Karpas-422 (cell line): Measurements from ENCODE around the gene NCOA5. TPM values are rescaled to one million over a fixed set of nuclear protein-coding genes. Genes with fewer than 3 reads are reported as not detected.

Source experiments
- DNase-seq: peaks from one replicate; pipeline ENCODE4 v3.0.0-alpha.2; 2015
- H2AFZ ChIP-seq: fragments of 200-600 bp; sonication (generic); 2 replicates; pipeline ENCODE4 v1.6.1; 2014; ENCODE audit warnings: antibody characterized with exemption, low read length, mixed read lengths
- H3K27ac ChIP-seq: fragments of 200-600 bp; sonication (generic); 2 replicates; pipeline ENCODE4 v1.5.1; 2014; ENCODE audit warnings: mild to moderate bottlenecking, low read length, moderate library complexity
- H3K27me3 ChIP-seq: fragments of 200-600 bp; sonication (generic); 2 replicates; pipeline ENCODE4 v1.6.1; 2014; ENCODE audit warnings: low read length, mixed read lengths
- H3K36me3 ChIP-seq: fragments of 200-600 bp; sonication (generic); 2 replicates; pipeline ENCODE4 v1.6.1; 2014; ENCODE audit warnings: low read length, mixed read lengths; ENCODE audit not compliant: insufficient read depth
- H3K4me1 ChIP-seq: fragments of 200-600 bp; sonication (generic); 2 replicates; pipeline ENCODE4 v1.6.1; 2014; ENCODE audit warnings: mild to moderate bottlenecking, low read length, mixed read lengths
- H3K4me2 ChIP-seq: fragments of 200-600 bp; sonication (generic); 2 replicates; pipeline ENCODE4 v1.6.1; 2014; ENCODE audit warnings: low read length, low read depth, mild to moderate bottlenecking; ENCODE audit not compliant: poor library complexity, severe bottlenecking
- H3K4me3 ChIP-seq: fragments of 200-600 bp; sonication (generic); 2 replicates; pipeline ENCODE4 v1.5.1; 2014; ENCODE audit warnings: mild to moderate bottlenecking, antibody characterized with exemption, low read length, mixed read lengths
- H3K79me2 ChIP-seq: fragments of 200-600 bp; sonication (generic); 2 replicates; pipeline ENCODE4 v1.6.1; 2014; ENCODE audit warnings: mild to moderate bottlenecking, low read length, mixed read lengths
- H3K9ac ChIP-seq: fragments of 200-600 bp; sonication (generic); 2 replicates; pipeline ENCODE4 v1.6.0; 2014; ENCODE audit warnings: low read length
- H3K9me2 ChIP-seq: fragments of 200-600 bp; sonication (generic), shearing (Covaris generic); replicated peaks from 2 replicates; pipeline ENCODE4 v1.6.0; 2014; ENCODE audit warnings: mild to moderate bottlenecking, low read length, moderate library complexity; ENCODE audit not compliant: insufficient read depth
- H3K9me3 ChIP-seq: fragments of 300-700, 200-600 bp; sonication (generic); 2 replicates; pipeline ENCODE4 v1.6.1; 2014; ENCODE audit warnings: low read length, mixed read lengths
- H4K20me1 ChIP-seq: fragments of 200-600 bp; sonication (generic); 2 replicates; pipeline ENCODE4 v1.6.1; 2014; ENCODE audit warnings: mild to moderate bottlenecking, antibody characterized with exemption, low read length, low read depth; ENCODE audit not compliant: insufficient read depth
- total RNA-seq: library from RNA; depleted of rRNA; stranded (reverse); fragments of >200 nt; shearing (Covaris generic); gene quantifications from 2 replicates; pipeline ENCODE4 v1.2.3, GENCODE V29; 2014; ENCODE audit warnings: low replicate concordance; rRNA removed

NCOA5 gene
- total RNA-seq, result 20.4 and 32.8 TPM in 2 replicates

GRCh38 chr20:46089417-46090388, at the start of gene NCOA5:
NCOA5 (minus strand) TSS chr20:46089962; CDS start chr20:46079424, 10,538 bp downstream.
- H3K9ac ChIP-seq, result peak within 1 kb of the TSS; percentile 98
- no peaks in the 10 kb centered on the region for H3K27me3 ChIP-seq
- H3K36me3 ChIP-seq, result no peaks in the 10 kb centered on the region
- peak within 1 kb of the TSS; percentile 59 for H3K27ac ChIP-seq
- DNase-seq, result peak; percentile 98
- H3K4me2 ChIP-seq, result peak within 1 kb of the TSS; percentile 97
- peaks cover 49% of the 10 kb centered on the region for H3K79me2 ChIP-seq
- peaks cover 32% of the 10 kb centered on the region for H4K20me1 ChIP-seq
- H2AFZ ChIP-seq, result peak within 1 kb of the TSS; percentile 37; the same call in 1 of the 2 replicates
- peak within 1 kb of the TSS; percentile 96 for H3K4me3 ChIP-seq
- H3K4me1 ChIP-seq, result peaks cover 47% of the 10 kb centered on the region
- H3K9me2 ChIP-seq, result no peaks in the 10 kb centered on the region
- no peaks in the 10 kb centered on the region for H3K9me3 ChIP-seq

- Histone ChIP-seq H3K27ac (no peak overlapping the region), H2AFZ (no peak overlapping the region), H3K9me3 (no peaks in the 10 kb centered on the region), H3K27me3 (no peaks in the 10 kb centered on the region), H3K79me2 (no peaks in the 10 kb centered on the region), H3K9ac (no peak overlapping the region), H4K20me1 (no peaks in the 10 kb centered on the region), H3K36me3 (no peaks in the 10 kb centered on the region), H3K9me2 (no peaks in the 10 kb centered on the region), H3K4me3 (no peak overlapping the region), H3K4me2 (no peak overlapping the region), H3K4me1 (peaks cover 8% of the 10 kb centered on the region)
- DNase-seq, result no peak
These were observed 49.6 kb upstream of the NCOA5 start for GRCh38 chr20:46139266-46139889.

GRCh38 chr20:46137816-46138215, 48.1 kb upstream of the NCOA5 start:
- Histone ChIP-seq H3K9me3 (no peaks in the 10 kb centered on the region), H3K9me2 (no peaks in the 10 kb centered on the region), H3K9ac (no peak overlapping the region), H3K79me2 (no peaks in the 10 kb centered on the region), H2AFZ (no peak overlapping the region), H3K27ac (no peak overlapping the region), H3K4me1 (peaks cover 8% of the 10 kb centered on the region), H3K4me2 (no peak overlapping the region), H4K20me1 (no peaks in the 10 kb centered on the region), H3K36me3 (no peaks in the 10 kb centered on the region), H3K27me3 (no peaks in the 10 kb centered on the region), H3K4me3 (no peak overlapping the region)
- no peak for DNase-seq

GRCh38 chr20:46135856-46136633, 46.3 kb upstream of the NCOA5 start:
- no peak overlapping the region for H3K9ac ChIP-seq
- H3K4me1 ChIP-seq, result peaks cover 11% of the 10 kb centered on the region
- no peak overlapping the region for H3K4me3 ChIP-seq
- H2AFZ ChIP-seq, result no peak overlapping the region
- H3K9me2 ChIP-seq, result no peaks in the 10 kb centered on the region
- H3K27me3 ChIP-seq, result no peaks in the 10 kb centered on the region
- no peaks in the 10 kb centered on the region for H3K79me2 ChIP-seq
- H3K4me2 ChIP-seq, result no peak overlapping the region
- H3K9me3 ChIP-seq, result no peaks in the 10 kb centered on the region
- H3K27ac ChIP-seq, result no peak overlapping the region
- no peaks in the 10 kb centered on the region for H4K20me1 ChIP-seq
- H3K36me3 ChIP-seq, result no peaks in the 10 kb centered on the region
- DNase-seq, result no peak

GRCh38 chr20:46134716-46135115, 45.0 kb upstream of the NCOA5 start:
- Histone ChIP-seq H3K4me1 (peaks cover 5% of the 10 kb centered on the region), H3K79me2 (no peaks in the 10 kb centered on the region), H3K27me3 (no peaks in the 10 kb centered on the region), H3K9ac (no peak overlapping the region), H4K20me1 (no peaks in the 10 kb centered on the region), H3K27ac (no peak overlapping the region), H3K4me3 (no peak overlapping the region), H3K36me3 (no peaks in the 10 kb centered on the region), H3K9me3 (no peaks in the 10 kb centered on the region), H2AFZ (no peak overlapping the region), H3K4me2 (no peak overlapping the region), H3K9me2 (no peaks in the 10 kb centered on the region)
- no peak for DNase-seq

GRCh38 chr20:46133886-46134654, 44.3 kb upstream of the NCOA5 start:
- Histone ChIP-seq H3K27me3 (0 out of 2 replicates have a peak, but pooled peaks cover under 1% of the 10 kb centered on the region), H3K9me2 (no peaks in the 10 kb centered on the region), H4K20me1 (no peaks in the 10 kb centered on the region), H3K27ac (no peak overlapping the region), H3K4me1 (peaks cover 3% of the 10 kb centered on the region; the same call in 1 of the 2 replicates), H3K79me2 (no peaks in the 10 kb centered on the region), H2AFZ (no peak overlapping the region), H3K4me2 (no peak overlapping the region), H3K4me3 (no peak overlapping the region), H3K9me3 (no peaks in the 10 kb centered on the region), H3K36me3 (no peaks in the 10 kb centered on the region), H3K9ac (no peak overlapping the region)
- DNase-seq, result no peak

GRCh38 chr20:46132705-46133120, 43.0 kb upstream of the NCOA5 start:
- DNase-seq, result peak; percentile 90
- Histone ChIP-seq H3K9ac (no peak overlapping the region), H3K79me2 (no peaks in the 10 kb centered on the region), H3K4me3 (no peak overlapping the region), H3K27me3 (0 out of 2 replicates have a peak, but pooled peaks cover 3% of the 10 kb centered on the region), H4K20me1 (no peaks in the 10 kb centered on the region), H3K9me2 (no peaks in the 10 kb centered on the region), H3K36me3 (no peaks in the 10 kb centered on the region), H3K4me2 (no peak overlapping the region), H3K27ac (no peak overlapping the region), H3K4me1 (peaks cover 3% of the 10 kb centered on the region; the same call in 1 of the 2 replicates), H3K9me3 (no peaks in the 10 kb centered on the region), H2AFZ (no peak overlapping the region)
